ENCODE measurements around the gene BAZ2B.
A peak's percentile ranks its signal among the peaks of the same experiment; 100 is the strongest.

The BAZ2B gene

GRCh38 chr2:159468257-159468656 lies 148.1 kb downstream of the BAZ2B start:
- no peak for ATAC-seq (ENCODE audit: low read depth)
- H3K36me3 Mint-ChIP-seq = peaks cover 22% of the 10 kb centered on the region
- peaks cover 5% of the 10 kb centered on the region for H3K4me1 Mint-ChIP-seq
- no peak for DNase-seq (ENCODE audit: low spot score in 2 of 2)
- H3K27me3 Mint-ChIP-seq = no peaks in the 10 kb centered on the region
- no peak overlapping the region for H3K4me3 Mint-ChIP-seq
- no peak overlapping the region for H3K27ac Mint-ChIP-seq
- H3K9me3 Mint-ChIP-seq = peaks cover 2% of the 10 kb centered on the region

DNA sequence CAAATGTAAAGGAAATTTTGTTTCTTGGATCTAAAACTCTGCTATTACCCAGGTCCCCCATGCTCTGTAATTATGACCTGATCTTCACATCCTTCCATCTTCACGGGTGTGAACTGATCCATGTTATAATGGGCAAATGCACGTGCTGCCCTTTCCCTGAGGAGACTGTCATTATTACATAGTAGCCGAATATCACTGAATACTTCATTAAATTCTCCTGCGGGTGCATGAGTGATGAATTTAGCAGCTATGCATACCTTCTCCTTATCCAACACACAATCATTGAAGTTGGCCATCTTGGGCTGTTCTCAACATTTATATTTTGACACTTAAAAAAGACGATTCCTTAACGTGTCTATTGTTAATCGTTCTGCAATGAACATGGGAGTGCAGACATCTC lies 153.4 kb downstream of the BAZ2B start:
- DNase-seq (ENCODE audit: low spot score in 2 of 2) (no peak), ATAC-seq (ENCODE audit: low read depth) (no peak)
- Mint-ChIP-seq H3K4me3 (no peak overlapping the region), H3K4me1 (peaks cover 2% of the 10 kb centered on the region), H3K36me3 (peaks cover 8% of the 10 kb centered on the region), H3K27me3 (no peaks in the 10 kb centered on the region), H3K9me3 (no peaks in the 10 kb centered on the region), H3K27ac (no peak overlapping the region)

- Mint-ChIP-seq H3K27ac (no peak overlapping the region), H3K9me3 (no peaks in the 10 kb centered on the region), H3K4me3 (no peak overlapping the region), H3K36me3 (peaks cover 6% of the 10 kb centered on the region), H3K27me3 (no peaks in the 10 kb centered on the region), H3K4me1 (peaks cover 6% of the 10 kb centered on the region)
- DNase-seq (ENCODE audit: low spot score in 2 of 2) (no peak), ATAC-seq (ENCODE audit: low read depth) (no peak)
These were observed 154.1 kb downstream of the BAZ2B start for GRCh38 chr2:159462201-159462785.

- Mint-ChIP-seq H3K4me3 (no peak overlapping the region), H3K4me1 (peaks cover 6% of the 10 kb centered on the region), H3K9me3 (no peaks in the 10 kb centered on the region), H3K36me3 (peaks cover 4% of the 10 kb centered on the region), H3K27ac (no peak overlapping the region), H3K27me3 (no peaks in the 10 kb centered on the region)
- DNase-seq (ENCODE audit: low spot score in 2 of 2) (no peak), ATAC-seq (ENCODE audit: low read depth) (no peak)
These were observed 155.3 kb downstream of the BAZ2B start for GRCh38 chr2:159461076-159461475.

DNA sequence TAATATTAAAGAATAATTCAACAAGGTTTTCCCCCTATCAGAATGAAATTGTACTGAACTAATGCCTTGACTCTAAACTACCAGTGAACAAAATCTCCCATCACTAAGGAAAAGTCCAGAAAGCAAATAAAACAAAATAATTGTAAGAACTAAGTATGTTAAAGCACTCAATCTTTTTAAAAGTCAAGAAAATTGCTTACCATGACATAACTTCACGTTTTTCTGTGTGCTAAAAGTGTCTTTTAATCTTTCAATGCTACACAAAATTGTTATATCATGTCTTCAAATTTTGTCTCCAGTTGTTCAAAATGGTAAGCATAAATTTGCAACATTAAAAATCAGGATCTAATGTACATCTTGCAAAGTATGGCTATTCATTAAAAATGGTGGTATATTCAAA lies 156.1 kb downstream of the BAZ2B start:
- H3K27me3 Mint-ChIP-seq = no peaks in the 10 kb centered on the region
- H3K36me3 Mint-ChIP-seq = peaks cover 4% of the 10 kb centered on the region
- no peak overlapping the region for H3K4me3 Mint-ChIP-seq
- no peaks in the 10 kb centered on the region for H3K9me3 Mint-ChIP-seq
- ATAC-seq (ENCODE audit: low read depth) (no peak), DNase-seq (ENCODE audit: low spot score in 2 of 2) (no peak)
- no peak overlapping the region for H3K27ac Mint-ChIP-seq
- peaks cover 6% of the 10 kb centered on the region for H3K4me1 Mint-ChIP-seq

GRCh38 chr2:159459279-159459678 lies 157.1 kb downstream of the BAZ2B start:
- H3K4me1 Mint-ChIP-seq = peaks cover 6% of the 10 kb centered on the region
- ATAC-seq (ENCODE audit: low read depth) (no peak), DNase-seq (ENCODE audit: low spot score in 2 of 2) (no peak)
- no peak overlapping the region for H3K27ac Mint-ChIP-seq
- no peak overlapping the region for H3K4me3 Mint-ChIP-seq
- H3K36me3 Mint-ChIP-seq = peaks cover 3% of the 10 kb centered on the region
- no peaks in the 10 kb centered on the region for H3K9me3 Mint-ChIP-seq
- no peaks in the 10 kb centered on the region for H3K27me3 Mint-ChIP-seq

GRCh38 chr2:159457589-159457988 lies 158.8 kb downstream of the BAZ2B start:
- Mint-ChIP-seq H3K9me3 (no peaks in the 10 kb centered on the region), H3K36me3 (peaks cover 4% of the 10 kb centered on the region), H3K4me1 (peaks cover 6% of the 10 kb centered on the region), H3K27me3 (no peaks in the 10 kb centered on the region), H3K27ac (peak overlapping the region; percentile 1), H3K4me3 (no peak overlapping the region)
- ATAC-seq (ENCODE audit: low read depth) = no peak
- DNase-seq (ENCODE audit: low spot score in 2 of 2) = no peak

- no peak for DNase-seq (ENCODE audit: low spot score in 2 of 2)
These were observed 159.6 kb downstream of the BAZ2B start for GRCh38 chr2:159456500-159457426.

GRCh38 chr2:159455330-159455918 lies 160.9 kb downstream of the BAZ2B start:
- Mint-ChIP-seq H3K4me1 (peaks cover 4% of the 10 kb centered on the region), H3K27me3 (no peaks in the 10 kb centered on the region), H3K9me3 (no peaks in the 10 kb centered on the region), H3K4me3 (no peak overlapping the region), H3K27ac (no peak overlapping the region), H3K36me3 (peaks cover 4% of the 10 kb centered on the region)
- ATAC-seq (ENCODE audit: low read depth) = no peak
- DNase-seq (ENCODE audit: low spot score in 2 of 2) = no peak

More at GRCh38 chr2:159456500-159457426, 159.6 kb downstream of the BAZ2B start:
- Mint-ChIP-seq H3K4me3 (no peak overlapping the region), H3K27me3 (no peaks in the 10 kb centered on the region), H3K27ac (no peak overlapping the region), H3K4me1 (peaks cover 6% of the 10 kb centered on the region), H3K36me3 (peaks cover 4% of the 10 kb centered on the region), H3K9me3 (no peaks in the 10 kb centered on the region)
- no peak for ATAC-seq (ENCODE audit: low read depth)

- H3K4me1 Mint-ChIP-seq = peaks cover 4% of the 10 kb centered on the region
- no peaks in the 10 kb centered on the region for H3K27me3 Mint-ChIP-seq
- no peak overlapping the region for H3K27ac Mint-ChIP-seq
- no peak overlapping the region for H3K4me3 Mint-ChIP-seq
- H3K36me3 Mint-ChIP-seq = peaks cover 4% of the 10 kb centered on the region
- no peaks in the 10 kb centered on the region for H3K9me3 Mint-ChIP-seq
- no peak for ATAC-seq (ENCODE audit: low read depth)
- no peak for DNase-seq (ENCODE audit: low spot score in 2 of 2)
These were observed 162.2 kb downstream of the BAZ2B start for GRCh38 chr2:159454185-159454584.

DNA sequence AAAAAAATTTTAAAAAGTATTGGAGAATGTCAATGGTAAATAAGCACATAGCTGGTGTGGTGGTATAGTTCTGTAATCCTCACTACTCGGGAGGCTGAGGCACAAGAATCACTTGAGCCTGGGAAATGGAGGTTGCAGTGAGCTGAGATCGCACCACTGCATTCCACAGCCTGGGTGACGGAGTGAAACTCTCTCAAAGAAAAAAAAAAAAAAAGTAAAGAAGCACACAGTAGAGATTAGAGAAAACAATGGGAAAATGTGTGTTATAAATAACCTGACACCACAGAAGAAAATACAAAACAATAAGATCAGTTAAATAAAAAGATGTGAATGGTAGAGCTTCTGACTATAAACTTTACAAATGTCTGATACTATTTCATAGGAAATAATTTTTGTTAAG lies 166.2 kb downstream of the BAZ2B start:
- Mint-ChIP-seq H3K27me3 (no peaks in the 10 kb centered on the region), H3K27ac (no peak overlapping the region), H3K4me1 (no peaks in the 10 kb centered on the region), H3K4me3 (no peak overlapping the region), H3K9me3 (peaks cover 3% of the 10 kb centered on the region), H3K36me3 (peaks cover 23% of the 10 kb centered on the region)
- ATAC-seq (ENCODE audit: low read depth) (no peak), DNase-seq (ENCODE audit: low spot score in 2 of 2) (no peak)

GRCh38 chr2:159449504-159450124 lies 166.7 kb downstream of the BAZ2B start:
- Mint-ChIP-seq H3K4me3 (no peak overlapping the region), H3K9me3 (peaks cover 3% of the 10 kb centered on the region), H3K4me1 (no peaks in the 10 kb centered on the region), H3K36me3 (peaks cover 28% of the 10 kb centered on the region), H3K27ac (no peak overlapping the region), H3K27me3 (no peaks in the 10 kb centered on the region)
- ATAC-seq (ENCODE audit: low read depth) (no peak), DNase-seq (ENCODE audit: low spot score in 2 of 2) (no peak)

GRCh38 chr2:159446817-159447216 lies 169.5 kb downstream of the BAZ2B start:
- peaks cover 38% of the 10 kb centered on the region for H3K36me3 Mint-ChIP-seq
- DNase-seq (ENCODE audit: low spot score in 2 of 2) = no peak

DNA sequence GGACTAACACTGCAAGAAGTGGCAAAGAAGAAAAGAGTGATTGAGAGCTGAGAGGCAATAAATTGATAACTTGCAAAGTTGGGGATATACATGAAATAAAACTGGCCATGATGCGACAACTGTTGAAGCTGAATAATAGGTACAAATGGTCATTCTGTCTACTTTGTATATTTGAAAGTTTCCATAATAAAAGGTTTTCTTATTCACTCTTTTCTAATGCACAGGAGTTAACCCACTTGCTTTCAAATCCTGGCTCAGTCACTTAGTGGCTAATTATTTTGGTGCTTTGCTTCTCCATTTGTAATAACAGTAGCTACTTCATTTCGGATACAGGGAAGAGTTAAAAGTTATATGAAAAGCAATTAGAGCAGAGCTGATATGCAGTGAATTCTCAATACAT lies 170.1 kb downstream of the BAZ2B start:
- Mint-ChIP-seq H3K4me1 (no peaks in the 10 kb centered on the region), H3K36me3 (peaks cover 38% of the 10 kb centered on the region), H3K4me3 (no peak overlapping the region), H3K9me3 (peaks cover 3% of the 10 kb centered on the region), H3K27ac (no peak overlapping the region), H3K27me3 (no peaks in the 10 kb centered on the region)
- ATAC-seq (ENCODE audit: low read depth) (no peak), DNase-seq (ENCODE audit: low spot score in 2 of 2) (no peak)

More at GRCh38 chr2:159446817-159447216, 169.5 kb downstream of the BAZ2B start:
- no peak overlapping the region for H3K27ac Mint-ChIP-seq
- ATAC-seq (ENCODE audit: low read depth) = no peak
- H3K27me3 Mint-ChIP-seq = no peaks in the 10 kb centered on the region
- H3K9me3 Mint-ChIP-seq = peaks cover 3% of the 10 kb centered on the region
- H3K4me3 Mint-ChIP-seq = no peak overlapping the region
- no peaks in the 10 kb centered on the region for H3K4me1 Mint-ChIP-seq

Data from memory B cell (primary cell).